ENCODE data around the gene AKAP7.

The AKAP7 gene

GRCh38 chr6:131206463-131207251 is 71.4 kb downstream of the AKAP7 start:
- in situ Hi-C loops (cut with HindIII; ENCODE audit: low sequenced_read_pairs) = no loop called here
- TF ChIP-seq CTCF (IDR thresholded peaks at IDR 0.05; ENCODE audit: low read depth, low read length) = no peak
- no peak overlapping the region for H3K4me3 ChIP-seq (ENCODE audit: low read depth, low read length)
- DNase-seq (ENCODE audit: low read depth, low spot score) = no peak

GRCh38 chr6:131208787-131209186 is 73.5 kb downstream of the AKAP7 start:
- in situ Hi-C loops (cut with HindIII; ENCODE audit: low sequenced_read_pairs) = no loop called here
- TF ChIP-seq CTCF (IDR thresholded peaks at IDR 0.05; ENCODE audit: low read depth, low read length) = no peak
- DNase-seq (ENCODE audit: low read depth, low spot score) = no peak

DNA sequence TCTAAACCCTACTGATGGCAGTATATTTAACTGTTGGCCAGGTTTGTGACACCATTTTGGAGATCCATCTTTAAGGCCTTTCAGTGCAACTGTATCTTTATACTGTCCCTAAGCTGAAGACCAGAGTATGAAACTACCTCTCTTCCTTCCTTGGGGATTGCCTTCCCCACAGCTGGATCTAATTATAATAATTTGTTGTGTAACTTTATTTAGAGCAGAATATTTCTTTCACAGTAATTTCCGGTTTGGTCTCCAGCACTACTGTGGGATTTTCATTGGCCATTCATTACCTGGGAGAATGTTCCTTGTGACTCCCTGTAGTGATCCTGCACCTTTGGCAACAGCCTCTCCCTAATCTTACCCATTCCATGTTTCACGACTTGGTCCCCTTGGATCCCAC is 75.2 kb downstream of the AKAP7 start:
- H3K4me3 ChIP-seq (ENCODE audit: low read depth, low read length) = no peak overlapping the region
- DNase-seq (ENCODE audit: low read depth, low spot score) = no peak
- TF ChIP-seq CTCF (IDR thresholded peaks at IDR 0.05; ENCODE audit: low read depth, low read length) = no peak
- in situ Hi-C loops (cut with HindIII; ENCODE audit: low sequenced_read_pairs) = no loop called here

More at GRCh38 chr6:131208787-131209186, 73.5 kb downstream of the AKAP7 start:
- H3K4me3 ChIP-seq (ENCODE audit: low read depth, low read length) = no peak overlapping the region

DNA sequence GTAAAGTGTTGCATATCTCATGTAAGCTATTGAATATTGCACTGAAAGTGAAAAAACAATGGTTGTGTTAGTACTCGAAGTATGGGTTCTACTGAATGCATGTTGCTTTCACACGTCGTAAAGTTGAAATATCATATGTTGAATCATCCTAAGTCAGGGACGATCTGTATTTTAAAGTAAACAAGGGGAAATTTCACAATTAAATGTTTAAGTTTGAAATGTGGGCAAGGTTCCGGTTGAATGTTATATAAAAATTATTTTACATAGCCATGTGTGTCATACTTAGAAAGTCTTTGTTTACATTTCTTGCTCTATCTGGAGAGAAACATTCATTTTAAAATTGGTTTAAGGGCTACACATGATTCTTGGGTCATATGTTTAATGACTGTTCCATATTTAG is 76.8 kb downstream of the AKAP7 start:
- no peak for DNase-seq (ENCODE audit: low read depth, low spot score)
- no peak overlapping the region for H3K4me3 ChIP-seq (ENCODE audit: low read depth, low read length)
- no peak for TF ChIP-seq CTCF (IDR thresholded peaks at IDR 0.05; ENCODE audit: low read depth, low read length)
- in situ Hi-C loops (cut with HindIII; ENCODE audit: low sequenced_read_pairs) = no loop called here

DNA sequence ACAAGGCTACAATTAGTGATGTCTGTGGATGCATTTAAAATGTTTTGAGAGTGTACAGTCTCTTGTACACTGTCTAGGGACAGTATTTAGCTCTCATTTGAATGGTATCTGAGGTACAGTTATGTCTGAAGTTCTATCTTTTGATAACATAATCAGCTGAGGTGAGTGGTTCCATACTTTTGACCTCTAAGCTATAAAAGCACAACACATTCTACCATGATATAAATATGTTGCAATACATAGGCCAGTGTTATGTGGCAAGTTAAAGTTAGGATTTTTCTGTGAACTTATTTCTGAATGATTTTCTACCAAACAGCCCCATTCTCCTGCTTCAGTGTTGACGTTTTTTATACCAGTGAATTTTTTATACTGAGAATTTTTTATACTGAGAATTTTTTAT is 77.6 kb downstream of the AKAP7 start:
- in situ Hi-C loops (cut with HindIII; ENCODE audit: low sequenced_read_pairs) = no loop called here
- no peak for TF ChIP-seq CTCF (IDR thresholded peaks at IDR 0.05; ENCODE audit: low read depth, low read length)
- no peak for DNase-seq (ENCODE audit: low read depth, low spot score)
- no peak overlapping the region for H3K4me3 ChIP-seq (ENCODE audit: low read depth, low read length)

- in situ Hi-C loops (cut with HindIII; ENCODE audit: low sequenced_read_pairs) = no loop called here
- peak; percentile 89 for DNase-seq (ENCODE audit: low read depth, low spot score)
- H3K4me3 ChIP-seq (ENCODE audit: low read depth, low read length) = no peak overlapping the region
- TF ChIP-seq CTCF (IDR thresholded peaks at IDR 0.05; ENCODE audit: low read depth, low read length) = no peak
These were observed 78.3 kb downstream of the AKAP7 start for GRCh38 chr6:131213501-131213990.
